Uterus (tissue), 4 donors: ENCODE results near the gene MAPKAPK3. TPM values are rescaled to one million over a fixed set of nuclear protein-coding genes. Genes with fewer than 3 reads are reported as not detected.

Experiments
- DNase-seq, 2 donors: peaks; one replicate each; pipeline ENCODE4 v3.0.0-alpha.2; 2019 to 2020
- H3K27ac ChIP-seq, 2 donors: fragments of 200-600 bp; sonication (generic); 1 replicate in 1 of 2; 2 replicates in 1 of 2; pipeline ENCODE4 v1.5.1; 2016 to 2018
- H3K27me3 ChIP-seq, 2 donors: fragments of 200-600 bp; sonication (generic); one replicate each; pipeline ENCODE4 v1.5.1; 2018 to 2019; ENCODE audit warnings: control low read depth in 1 of 2
- H3K36me3 ChIP-seq, 2 donors: fragments of 200-600 bp; sonication (generic); one replicate each; pipeline ENCODE4 v1.5.1; 2019; ENCODE audit warnings: control low read depth in 1 of 2
- H3K4me1 ChIP-seq, 2 donors: fragments of 200-600 bp; sonication (generic); one replicate each; pipeline ENCODE4 v1.5.1; 2018 to 2019; ENCODE audit warnings: control low read depth in 1 of 2
- H3K4me3 ChIP-seq, 2 donors: fragments of 200-600 bp; sonication (generic); 1 replicate in 1 of 2; 2 replicates in 1 of 2; pipeline ENCODE4 v1.5.1; 2018 to 2019; ENCODE audit warnings: mild to moderate bottlenecking in 1 of 2
- H3K9me3 ChIP-seq, 2 donors: fragments of 200-600 bp; sonication (generic); one replicate each; pipeline ENCODE4 v1.5.1; 2019; ENCODE audit warnings: control low read depth in 1 of 2
- POLR2A ChIP-seq, 2 donors: fragments of 450-650 bp; IDR thresholded peaks; one replicate each; pipeline ENCODE4 v1.6.1; 2016; ENCODE audit warnings: antibody characterized with exemption in 2 of 2, mild to moderate bottlenecking in 1 of 2, moderate library complexity in 1 of 2
- intact Hi-C: fragments of 100-400 bp; cut with DNase I; formaldehyde crosslinking; loops from one replicate; pipeline ENCODE4 v1.15.1; 2023; ENCODE audit warnings: low total_unique reads
- total RNA-seq, 4 donors: library from RNA; depleted of rRNA in 3 of 4; stranded (reverse); fragments of >200 nt in 3 of 4; gene quantifications; one replicate each; pipeline versions ENCODE4 v1.1.0 to v1.2.4, GENCODE V29; 2014 to 2023
- TF ChIP-seq, protein P1 (sequence below), 4 experiments: fragments of 200-600 bp in 2 of 4; fragments of 450-650 bp in 2 of 4; sonication (generic) in 2 of 4; IDR thresholded peaks; one replicate each; pipeline ENCODE4 v1.5.1; 2016 to 2019; ENCODE audit warnings: antibody characterized with exemption in 4 of 4, mild to moderate bottlenecking in 2 of 4, moderate library complexity in 1 of 4
- donor health status: DM: yes; HTN: yes; CAD: no.

MAPKAPK3 gene
- total RNA-seq, 4 donors from 2014 or later, result 22.0 to 39.1 (median 29.0) TPM

DNA sequence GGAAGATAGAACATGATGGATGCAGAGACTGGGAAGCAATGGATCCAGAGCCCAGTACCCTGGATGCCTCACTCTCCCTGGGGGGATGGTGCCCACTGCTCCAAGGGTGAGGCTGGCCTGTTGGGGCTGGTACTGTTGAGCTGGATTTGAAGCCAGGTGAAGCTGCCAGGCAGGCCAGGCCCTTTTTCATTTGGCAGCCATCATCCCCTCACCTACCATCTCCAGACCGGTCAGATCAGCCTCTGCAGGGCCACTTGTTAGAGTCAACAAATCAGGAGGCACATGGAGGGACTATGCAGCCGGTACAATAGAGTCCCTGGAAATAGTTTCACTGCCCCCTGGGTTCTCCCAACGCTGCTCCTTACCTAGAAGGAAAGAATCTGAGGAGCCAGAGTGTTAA lies 5.9 kb downstream of the MAPKAPK3 start:
- Histone ChIP-seq H3K9me3 (no peaks in the 10 kb centered on the region), H3K4me3 (no peak overlapping the region), H3K4me1 (peaks cover 0 to 14% of the 10 kb centered on the region in 2 donors), H3K36me3 (no peaks in the 10 kb centered on the region), H3K27me3 (no peaks in the 10 kb centered on the region), H3K27ac (no peak overlapping the region)
- no peak for DNase-seq
- intact Hi-C loops, result no loop called here
- no peak for TF ChIP-seq POLR2A (IDR thresholded peaks at IDR 0.05)
- TF ChIP-seq, protein P1, sequence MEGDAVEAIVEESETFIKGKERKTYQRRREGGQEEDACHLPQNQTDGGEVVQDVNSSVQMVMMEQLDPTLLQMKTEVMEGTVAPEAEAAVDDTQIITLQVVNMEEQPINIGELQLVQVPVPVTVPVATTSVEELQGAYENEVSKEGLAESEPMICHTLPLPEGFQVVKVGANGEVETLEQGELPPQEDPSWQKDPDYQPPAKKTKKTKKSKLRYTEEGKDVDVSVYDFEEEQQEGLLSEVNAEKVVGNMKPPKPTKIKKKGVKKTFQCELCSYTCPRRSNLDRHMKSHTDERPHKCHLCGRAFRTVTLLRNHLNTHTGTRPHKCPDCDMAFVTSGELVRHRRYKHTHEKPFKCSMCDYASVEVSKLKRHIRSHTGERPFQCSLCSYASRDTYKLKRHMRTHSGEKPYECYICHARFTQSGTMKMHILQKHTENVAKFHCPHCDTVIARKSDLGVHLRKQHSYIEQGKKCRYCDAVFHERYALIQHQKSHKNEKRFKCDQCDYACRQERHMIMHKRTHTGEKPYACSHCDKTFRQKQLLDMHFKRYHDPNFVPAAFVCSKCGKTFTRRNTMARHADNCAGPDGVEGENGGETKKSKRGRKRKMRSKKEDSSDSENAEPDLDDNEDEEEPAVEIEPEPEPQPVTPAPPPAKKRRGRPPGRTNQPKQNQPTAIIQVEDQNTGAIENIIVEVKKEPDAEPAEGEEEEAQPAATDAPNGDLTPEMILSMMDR (IDR thresholded peaks at IDR 0.05), result no peak

DNA sequence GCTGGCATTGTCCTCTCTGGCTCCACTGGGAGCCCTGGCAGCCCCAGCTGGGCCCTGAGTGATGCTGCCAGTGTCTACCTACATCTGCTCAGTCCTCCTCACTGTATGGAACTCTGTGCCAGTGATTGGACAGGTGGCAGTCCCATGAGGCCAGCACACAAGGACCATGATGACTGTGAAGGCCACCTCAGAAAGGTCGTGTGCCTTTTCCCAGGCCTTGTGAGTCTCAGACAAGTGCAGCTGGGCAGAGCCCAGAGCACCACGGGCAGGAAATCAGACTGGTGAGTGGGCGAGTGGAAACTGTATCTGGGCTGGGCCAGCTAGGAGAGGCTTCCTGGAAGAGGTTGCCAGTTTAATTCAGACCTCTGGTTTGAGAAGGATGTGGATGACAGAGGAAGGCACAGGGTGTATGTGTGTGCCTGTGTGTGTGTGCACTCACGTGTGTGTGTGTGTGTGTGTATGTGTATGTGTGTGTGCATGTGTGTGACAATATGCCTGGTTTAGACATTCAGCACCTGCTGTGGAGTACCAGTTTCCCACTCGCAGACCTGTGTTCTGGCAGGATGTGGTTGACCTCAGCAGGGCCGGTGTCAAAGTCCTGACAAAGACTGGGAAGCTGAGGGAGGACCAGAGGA lies 7.0 kb downstream of the MAPKAPK3 start:
- H3K27ac ChIP-seq, result no peak overlapping the region
- no peaks in the 10 kb centered on the region for H3K9me3 ChIP-seq
- no peaks in the 10 kb centered on the region for H3K27me3 ChIP-seq
- H3K4me1 ChIP-seq, result peaks cover 0 to 5% of the 10 kb centered on the region in 2 donors
- no peak for DNase-seq
- H3K4me3 ChIP-seq, result no peak overlapping the region
- intact Hi-C loops, result no loop called here
- TF ChIP-seq POLR2A (IDR thresholded peaks at IDR 0.05), result no peak
- TF ChIP-seq, protein P1 (IDR thresholded peaks at IDR 0.05), result no peak
- no peaks in the 10 kb centered on the region for H3K36me3 ChIP-seq

DNA sequence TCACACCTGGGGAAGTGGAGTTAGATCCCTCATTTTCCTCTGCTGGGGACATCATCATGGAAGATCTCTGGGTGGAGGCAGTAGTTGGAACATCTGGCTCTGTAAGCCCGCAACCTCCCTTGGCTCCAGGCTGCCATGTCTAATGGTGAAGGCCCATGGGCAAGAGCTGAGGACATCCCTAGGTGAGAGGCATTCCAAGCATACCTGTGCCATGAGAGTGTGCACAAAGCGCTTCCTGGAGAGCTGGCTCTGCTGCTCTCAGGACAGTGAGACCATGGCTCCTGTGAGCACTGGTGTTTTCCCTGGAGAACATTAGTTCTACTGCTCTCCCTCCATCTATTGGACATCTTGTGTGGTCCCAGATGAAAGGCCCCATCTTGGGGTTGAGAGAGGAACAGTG lies 7.7 kb downstream of the MAPKAPK3 start:
- Histone ChIP-seq H3K27me3 (no peaks in the 10 kb centered on the region), H3K4me3 (no peak overlapping the region), H3K4me1 (peaks cover 0 to 5% of the 10 kb centered on the region in 2 donors), H3K9me3 (no peaks in the 10 kb centered on the region), H3K36me3 (no peaks in the 10 kb centered on the region), H3K27ac (no peak overlapping the region)
- intact Hi-C loops, result no loop called here
- no peak for TF ChIP-seq POLR2A (IDR thresholded peaks at IDR 0.05)
- TF ChIP-seq, protein P1 (IDR thresholded peaks at IDR 0.05), result no peak
- DNase-seq, result no peak

DNA sequence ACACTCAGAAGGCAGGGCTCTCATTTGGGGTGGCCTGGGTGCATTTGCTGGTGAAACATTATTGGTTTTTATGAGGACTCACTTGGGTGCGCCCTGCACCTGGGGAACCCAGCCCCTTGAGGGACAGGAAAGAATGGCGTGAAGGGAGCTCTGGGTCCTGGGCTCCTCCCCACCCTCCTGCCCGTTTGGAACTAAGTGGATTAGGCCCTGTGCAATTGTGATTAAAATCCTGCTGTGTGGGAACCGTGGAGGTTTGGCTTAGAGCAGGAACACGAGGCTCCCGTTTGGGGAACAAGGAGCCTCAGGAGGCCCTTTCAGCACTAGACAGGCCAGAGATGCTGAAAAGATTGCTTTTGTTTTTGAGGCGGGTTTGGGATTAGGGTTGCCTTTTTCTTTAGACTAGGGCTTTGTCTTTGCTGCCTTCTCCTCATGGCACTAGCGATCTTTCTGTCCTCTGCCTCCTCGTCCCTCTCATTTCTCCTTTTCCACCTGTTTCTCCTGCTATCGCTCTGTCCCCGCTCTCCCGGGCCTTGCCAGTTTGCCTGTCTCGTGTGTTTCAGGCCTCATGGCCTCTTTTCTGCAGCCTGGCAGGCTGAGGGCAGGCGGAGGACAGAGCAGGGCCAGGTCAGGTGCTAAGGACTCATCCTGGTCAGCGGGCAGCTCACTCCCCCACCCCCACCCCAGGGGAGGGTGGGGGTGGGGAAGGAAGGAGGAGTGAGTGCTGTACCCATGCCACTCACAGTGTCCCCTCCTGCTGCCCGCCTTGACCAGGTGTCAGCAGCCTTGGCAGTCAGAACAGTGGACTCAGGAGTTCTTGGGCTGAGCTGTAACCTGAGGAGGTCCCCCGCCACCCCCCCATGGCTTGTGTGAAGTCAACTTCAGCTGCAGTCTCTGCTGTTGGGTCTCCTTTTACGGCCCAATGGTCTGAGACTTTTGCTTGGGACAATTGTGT lies 8.6 kb downstream of the MAPKAPK3 start:
- no peak overlapping the region for H3K27ac ChIP-seq
- no peaks in the 10 kb centered on the region for H3K9me3 ChIP-seq
- no peaks in the 10 kb centered on the region for H3K36me3 ChIP-seq
- H3K27me3 ChIP-seq, result no peaks in the 10 kb centered on the region
- H3K4me1 ChIP-seq, result peaks cover 0 to 5% of the 10 kb centered on the region in 2 donors
- intact Hi-C loops, result no loop called here
- H3K4me3 ChIP-seq, result no peak overlapping the region
- DNase-seq, result no peak
- TF ChIP-seq, protein P1 (IDR thresholded peaks at IDR 0.05), result no peak
- no peak for TF ChIP-seq POLR2A (IDR thresholded peaks at IDR 0.05)

DNA sequence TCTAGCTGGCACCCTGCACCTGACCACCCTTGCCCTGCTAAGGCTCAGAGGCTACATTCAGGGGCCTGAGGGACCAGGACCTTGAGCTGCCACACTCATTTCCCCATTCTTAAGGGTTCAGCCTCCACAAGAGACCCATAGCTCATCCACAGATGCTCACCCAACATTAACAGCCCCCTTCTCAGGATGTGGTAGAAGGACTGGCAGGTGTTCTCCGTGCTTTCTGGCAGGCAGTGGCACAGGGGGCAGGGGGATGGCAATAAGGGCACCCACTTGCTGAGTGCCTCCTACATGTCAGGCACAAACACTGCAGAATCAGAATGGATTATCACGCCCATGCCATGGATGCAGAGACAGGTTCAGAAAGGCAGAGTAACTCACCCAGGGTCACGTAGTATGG lies 9.4 kb downstream of the MAPKAPK3 start:
- H3K4me1 ChIP-seq, result peaks cover 0 to 5% of the 10 kb centered on the region in 2 donors
- intact Hi-C loops, result no loop called here

More for the DNA sequence above, 9.4 kb downstream of the MAPKAPK3 start:
- H3K4me3 ChIP-seq, result no peak overlapping the region
- H3K36me3 ChIP-seq, result no peaks in the 10 kb centered on the region
- no peak overlapping the region for H3K27ac ChIP-seq
- H3K9me3 ChIP-seq, result no peaks in the 10 kb centered on the region
- TF ChIP-seq POLR2A (IDR thresholded peaks at IDR 0.05), result no peak
- TF ChIP-seq, protein P1 (IDR thresholded peaks at IDR 0.05), result no peak
- H3K27me3 ChIP-seq, result no peaks in the 10 kb centered on the region
- DNase-seq, result no peak
